KMS-11 (cell line): ENCODE data around the gene CLOCK.

Experiments
- H2AFZ ChIP-seq: fragments of 200-600 bp; sonication (generic); 2 replicates; pipeline ENCODE4 v1.6.1; 2016; ENCODE audit warnings: antibody characterized with exemption, mixed run types, low read depth
- H3K27ac ChIP-seq: fragments of 200-600 bp; sonication (generic); 2 replicates; pipeline ENCODE4 v1.6.1; 2016; ENCODE audit warnings: mild to moderate bottlenecking, mixed run types
- H3K27me3 ChIP-seq: fragments of 200-600 bp; sonication (generic); 2 replicates; pipeline ENCODE4 v1.6.1; 2017; ENCODE audit warnings: mild to moderate bottlenecking, low read depth, mixed run types, moderate library complexity; ENCODE audit not compliant: insufficient read depth
- H3K36me3 ChIP-seq: fragments of 200-600 bp; sonication (generic); 2 replicates; pipeline ENCODE4 v1.6.1; 2017; ENCODE audit warnings: mild to moderate bottlenecking, mixed run types; ENCODE audit not compliant: insufficient read depth
- H3K4me1 ChIP-seq: fragments of 200-600 bp; sonication (generic); 2 replicates; pipeline ENCODE4 v1.6.1; 2016; ENCODE audit warnings: mild to moderate bottlenecking, low read depth, mixed run types; ENCODE audit not compliant: poor library complexity, severe bottlenecking
- H3K4me2 ChIP-seq: fragments of 200-600 bp; sonication (generic); 2 replicates; pipeline ENCODE4 v1.7.0; 2016; ENCODE audit warnings: mild to moderate bottlenecking, mixed run types
- H3K4me3 ChIP-seq: fragments of 200-600 bp; sonication (generic); IDR thresholded peaks from 2 replicates; pipeline ENCODE4 v1.6.1; 2017; ENCODE audit warnings: low read depth, low read length, mixed read lengths; ENCODE audit not compliant: insufficient read depth
- H3K79me2 ChIP-seq: fragments of 200-600 bp; sonication (generic); 2 replicates; pipeline ENCODE4 v1.6.1; 2016; ENCODE audit warnings: low read depth, mixed run types; ENCODE audit not compliant: insufficient read depth
- H3K9ac ChIP-seq: fragments of 200-600 bp; sonication (generic); 2 replicates; pipeline ENCODE4 v1.6.1; 2016; ENCODE audit warnings: mild to moderate bottlenecking, mixed run types
- H4K20me1 ChIP-seq: fragments of 200-600 bp; sonication (generic); 2 replicates; pipeline ENCODE4 v1.6.1; 2016; ENCODE audit warnings: mild to moderate bottlenecking, mixed run types; ENCODE audit not compliant: insufficient read depth
- TF ChIP-seq, protein P1 (sequence below): fragments of 200-600 bp; sonication (generic); conservative IDR thresholded peaks from 2 replicates; pipeline ENCODE4 v1.6.1; 2017; ENCODE audit warnings: low read depth, mild to moderate bottlenecking, antibody characterized with exemption, low read length, moderate library complexity, mixed read lengths

Gene CLOCK

GRCh38 chr4:55540271-55540670 is 6.4 kb downstream of the CLOCK start:
- TF ChIP-seq, protein P1, sequence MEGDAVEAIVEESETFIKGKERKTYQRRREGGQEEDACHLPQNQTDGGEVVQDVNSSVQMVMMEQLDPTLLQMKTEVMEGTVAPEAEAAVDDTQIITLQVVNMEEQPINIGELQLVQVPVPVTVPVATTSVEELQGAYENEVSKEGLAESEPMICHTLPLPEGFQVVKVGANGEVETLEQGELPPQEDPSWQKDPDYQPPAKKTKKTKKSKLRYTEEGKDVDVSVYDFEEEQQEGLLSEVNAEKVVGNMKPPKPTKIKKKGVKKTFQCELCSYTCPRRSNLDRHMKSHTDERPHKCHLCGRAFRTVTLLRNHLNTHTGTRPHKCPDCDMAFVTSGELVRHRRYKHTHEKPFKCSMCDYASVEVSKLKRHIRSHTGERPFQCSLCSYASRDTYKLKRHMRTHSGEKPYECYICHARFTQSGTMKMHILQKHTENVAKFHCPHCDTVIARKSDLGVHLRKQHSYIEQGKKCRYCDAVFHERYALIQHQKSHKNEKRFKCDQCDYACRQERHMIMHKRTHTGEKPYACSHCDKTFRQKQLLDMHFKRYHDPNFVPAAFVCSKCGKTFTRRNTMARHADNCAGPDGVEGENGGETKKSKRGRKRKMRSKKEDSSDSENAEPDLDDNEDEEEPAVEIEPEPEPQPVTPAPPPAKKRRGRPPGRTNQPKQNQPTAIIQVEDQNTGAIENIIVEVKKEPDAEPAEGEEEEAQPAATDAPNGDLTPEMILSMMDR = no peak
- Histone ChIP-seq H3K4me2 (no peak overlapping the region), H3K79me2 (peaks cover 78% of the 10 kb centered on the region), H3K27ac (no peak overlapping the region), H4K20me1 (no peaks in the 10 kb centered on the region), H3K9ac (no peak overlapping the region), H3K36me3 (no peaks in the 10 kb centered on the region), H3K4me1 (peaks cover 17% of the 10 kb centered on the region), H3K27me3 (no peaks in the 10 kb centered on the region), H2AFZ (no peak overlapping the region), H3K4me3 (no peak overlapping the region)

DNA sequence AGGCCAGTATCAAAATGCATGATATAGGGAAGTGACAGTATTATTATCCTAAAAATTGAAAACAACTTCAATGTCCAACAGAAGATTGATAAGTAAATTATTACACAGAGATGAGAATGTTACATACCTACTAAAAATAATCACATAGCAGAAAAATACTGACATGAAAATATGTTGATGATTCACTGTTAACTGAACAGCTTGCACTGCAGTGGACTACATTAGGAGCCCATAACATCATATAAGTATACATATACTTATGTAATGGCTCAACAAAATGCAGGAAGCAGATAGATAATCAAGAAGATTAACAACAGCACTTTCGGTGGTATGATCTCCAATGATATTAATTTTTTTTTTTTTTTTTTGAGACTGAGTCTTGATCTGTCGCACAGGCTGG is 7.1 kb downstream of the CLOCK start:
- H3K4me1 ChIP-seq = peaks cover 16% of the 10 kb centered on the region
- H2AFZ ChIP-seq = no peak overlapping the region
- H4K20me1 ChIP-seq = no peaks in the 10 kb centered on the region
- H3K79me2 ChIP-seq = peaks cover 72% of the 10 kb centered on the region
- no peak overlapping the region for H3K4me2 ChIP-seq
- no peak overlapping the region for H3K4me3 ChIP-seq
- no peak overlapping the region for H3K27ac ChIP-seq
- no peaks in the 10 kb centered on the region for H3K36me3 ChIP-seq
- TF ChIP-seq, protein P1 = no peak
- H3K27me3 ChIP-seq = no peaks in the 10 kb centered on the region
- H3K9ac ChIP-seq = no peak overlapping the region

- Histone ChIP-seq H2AFZ (no peak overlapping the region), H3K79me2 (peaks cover 72% of the 10 kb centered on the region), H3K27ac (no peak overlapping the region), H3K4me2 (no peak overlapping the region), H3K4me3 (no peak overlapping the region), H3K4me1 (peaks cover 5% of the 10 kb centered on the region), H3K36me3 (no peaks in the 10 kb centered on the region), H3K27me3 (no peaks in the 10 kb centered on the region), H4K20me1 (no peaks in the 10 kb centered on the region), H3K9ac (no peak overlapping the region)
- TF ChIP-seq, protein P1 = no peak
Measured at GRCh38 chr4:55538531-55538930, 8.2 kb downstream of the CLOCK start.

DNA sequence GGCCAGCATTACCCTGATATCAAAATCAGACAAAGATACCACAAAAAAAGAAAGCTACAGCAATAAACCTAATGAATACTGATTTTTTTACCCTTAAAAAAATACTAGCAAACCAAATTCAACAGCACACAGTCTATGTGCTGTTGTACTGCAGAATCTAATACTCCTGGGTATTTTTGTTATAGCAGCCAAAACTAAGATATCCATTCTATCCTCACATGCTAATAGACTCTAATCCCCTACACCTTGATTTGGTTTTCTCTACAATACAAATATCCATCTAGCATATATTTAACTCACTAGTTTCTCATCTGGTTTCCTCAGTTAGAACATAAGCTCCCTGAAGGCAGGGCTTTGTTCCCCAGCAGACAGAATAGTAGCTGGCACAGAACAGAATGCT is 12.4 kb downstream of the CLOCK start:
- no peak overlapping the region for H3K4me3 ChIP-seq
- no peak overlapping the region for H3K9ac ChIP-seq
- H4K20me1 ChIP-seq = no peaks in the 10 kb centered on the region
- H3K4me2 ChIP-seq = no peak overlapping the region
- no peaks in the 10 kb centered on the region for H3K4me1 ChIP-seq
- H3K79me2 ChIP-seq = peaks cover 72% of the 10 kb centered on the region
- no peaks in the 10 kb centered on the region for H3K36me3 ChIP-seq
- H3K27ac ChIP-seq = no peak overlapping the region
- TF ChIP-seq, protein P1 = no peak
- no peak overlapping the region for H2AFZ ChIP-seq
- H3K27me3 ChIP-seq = no peaks in the 10 kb centered on the region

GRCh38 chr4:55530691-55531090 is 16.0 kb downstream of the CLOCK start:
- H3K36me3 ChIP-seq = no peaks in the 10 kb centered on the region
- H3K27ac ChIP-seq = no peak overlapping the region
- H3K79me2 ChIP-seq = peaks cover 43% of the 10 kb centered on the region; the same call in 1 of the 2 replicates
- no peaks in the 10 kb centered on the region for H3K27me3 ChIP-seq
- no peaks in the 10 kb centered on the region for H3K4me1 ChIP-seq
- H3K9ac ChIP-seq = no peak overlapping the region
- no peak overlapping the region for H3K4me2 ChIP-seq
- H3K4me3 ChIP-seq = no peak overlapping the region
- no peaks in the 10 kb centered on the region for H4K20me1 ChIP-seq
- TF ChIP-seq, protein P1 = no peak
- H2AFZ ChIP-seq = no peak overlapping the region
